ENCODE results near the gene CEP104. TPM values are rescaled to one million over a fixed set of nuclear protein-coding genes. Genes with fewer than 3 reads are reported as not detected.
A peak's percentile ranks its signal among the peaks of the same experiment; 100 is the strongest.
"Not testable (repeated sequence)": the region's sequence is repeated elsewhere in the genome, so short reads cannot be mapped to it uniquely, and the experiment has no call there.

The CEP104 gene
- total RNA-seq, 1 donor from 2014 or later: 23.1 TPM

DNA sequence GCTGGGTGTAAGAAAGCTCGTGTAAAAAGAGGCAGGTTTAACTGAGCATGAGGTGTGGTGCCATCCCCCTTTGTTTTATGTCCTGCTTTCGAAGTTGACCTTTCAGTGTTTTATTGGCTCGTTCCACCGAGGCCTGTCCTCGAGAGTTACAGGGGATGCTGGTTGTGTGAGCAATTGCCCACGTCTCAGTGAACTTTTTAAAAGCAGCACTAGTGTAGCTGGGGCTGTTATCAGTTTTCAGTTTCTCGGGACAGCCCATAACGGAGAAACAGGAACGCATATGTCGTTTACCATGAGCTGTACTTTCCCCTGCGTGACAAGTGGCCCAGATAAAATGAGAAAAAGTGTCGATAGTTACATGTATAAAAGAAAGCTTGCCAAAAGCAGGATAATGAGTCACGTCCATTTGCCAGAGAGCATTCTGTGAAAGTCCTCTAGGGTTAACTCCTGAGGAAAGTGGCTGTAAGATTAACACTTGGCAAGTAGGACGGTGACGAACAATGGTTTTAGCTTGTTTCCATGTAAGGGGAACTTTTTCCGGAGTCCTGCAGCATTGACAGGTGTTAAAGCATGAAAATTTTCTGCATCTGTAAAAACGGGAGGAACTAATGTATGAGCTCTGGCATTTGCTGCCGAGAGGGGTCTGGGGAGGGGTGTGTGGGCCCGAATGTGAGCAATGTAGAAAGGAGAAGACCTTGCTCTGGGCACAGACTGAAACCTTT is 52.9 kb downstream of the CEP104 start:
- peak; percentile 35 for DNase-seq (ENCODE audit: low read depth)

DNA sequence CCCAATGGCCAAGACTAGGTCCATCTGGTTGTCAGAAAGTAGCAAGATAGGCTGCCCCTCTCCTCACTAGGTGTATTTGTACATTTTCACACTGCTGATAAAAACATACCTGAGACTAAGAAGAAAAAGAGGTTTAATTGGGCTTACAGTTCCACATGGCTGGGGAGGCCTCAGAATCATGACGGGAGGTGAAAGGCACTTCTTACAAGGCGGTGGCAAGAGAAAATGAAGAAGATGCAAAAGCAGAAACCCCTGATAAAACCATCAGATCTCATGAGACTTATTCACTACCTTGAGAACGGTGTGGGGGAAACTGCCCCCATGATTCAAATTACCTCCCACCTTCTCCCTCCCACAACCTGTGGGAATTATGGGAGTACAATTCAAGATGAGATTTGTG is 56.2 kb downstream of the CEP104 start:
- DNase-seq (ENCODE audit: low read depth): not testable (repeated sequence)

DNA sequence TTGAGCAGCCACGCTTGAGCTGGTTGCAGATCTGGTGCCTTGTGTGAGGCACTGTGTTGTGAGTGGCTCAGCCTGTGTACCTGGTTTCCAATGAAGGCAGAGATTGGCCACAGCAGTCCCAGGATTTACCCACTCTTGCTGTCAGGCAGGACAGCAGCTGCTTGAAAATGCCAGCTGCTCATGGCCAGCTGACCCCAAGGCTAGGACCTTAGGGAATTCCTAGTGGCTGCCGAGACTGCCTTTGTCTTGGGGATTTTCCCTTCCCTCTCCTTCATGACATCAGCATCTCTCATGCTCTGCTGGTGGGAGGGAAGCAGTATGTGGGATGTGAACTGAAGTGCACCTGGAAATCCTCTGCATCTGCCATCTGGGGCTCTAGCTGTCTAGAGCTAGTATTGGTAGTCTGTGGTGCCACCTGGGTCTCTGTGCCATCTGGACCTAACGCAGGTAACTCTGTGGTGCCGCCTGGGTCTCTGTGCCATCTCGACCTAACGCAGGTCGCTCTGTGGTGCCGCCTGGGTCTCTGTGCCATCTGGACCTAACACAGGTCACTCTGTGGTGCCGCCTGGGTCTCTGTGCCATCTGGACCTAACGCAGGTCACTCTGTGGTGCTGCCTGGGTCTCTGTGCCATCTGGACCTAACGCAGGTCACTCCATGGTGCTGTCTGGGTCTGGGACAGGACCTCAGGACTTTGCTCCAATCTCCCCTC is 56.9 kb downstream of the CEP104 start:
- DNase-seq (ENCODE audit: low read depth): peak; percentile 96

DNA sequence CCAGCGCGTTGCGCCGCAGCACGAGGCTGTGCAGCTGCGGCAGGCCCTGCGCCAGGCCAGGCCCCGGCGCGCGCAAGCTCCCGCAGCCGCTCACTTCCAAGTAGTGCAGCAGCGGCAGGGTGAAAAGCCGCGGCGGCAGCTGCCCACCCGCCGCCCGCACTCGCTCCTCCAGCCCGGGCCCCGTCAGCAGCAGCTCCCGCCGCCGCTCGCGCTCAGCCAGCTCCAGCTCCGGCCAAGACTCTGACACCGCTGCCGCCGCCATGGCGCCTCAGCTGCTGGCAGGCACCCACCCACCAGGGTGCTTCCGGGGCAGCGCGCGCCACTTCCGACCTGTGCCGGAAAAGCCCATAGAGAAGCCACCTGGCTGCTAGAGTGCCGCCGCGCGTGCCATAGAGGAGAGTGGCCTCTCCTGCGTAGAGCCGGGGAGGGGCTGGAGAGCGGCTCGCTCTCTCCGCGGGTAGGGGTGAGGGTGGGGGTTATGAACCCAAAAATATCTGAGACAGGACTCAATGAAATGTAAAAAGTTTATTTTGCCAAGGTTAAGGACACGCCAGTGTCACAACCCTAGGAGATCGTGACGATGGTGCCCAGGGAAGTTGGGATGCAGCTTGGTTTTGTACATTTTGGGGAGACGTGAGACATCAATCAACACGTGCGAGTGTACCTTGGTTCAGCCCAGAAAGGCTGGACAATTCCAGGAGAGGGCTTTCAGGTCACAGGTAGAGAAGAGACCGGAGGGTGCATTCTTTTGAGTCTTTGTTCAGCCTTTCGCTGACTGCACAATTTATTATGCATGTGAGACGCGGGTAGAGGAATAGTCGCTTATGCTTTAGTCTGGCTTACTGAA is 60.6 kb downstream of the CEP104 start, which contains the start of gene LRRC47:
LRRC47 (minus strand) TSS at position 284 of the 847 bp plus-strand sequence; CDS start at position 262, 22 bp downstream.
- DNase-seq (ENCODE audit: low read depth): peak; percentile 94

DNA sequence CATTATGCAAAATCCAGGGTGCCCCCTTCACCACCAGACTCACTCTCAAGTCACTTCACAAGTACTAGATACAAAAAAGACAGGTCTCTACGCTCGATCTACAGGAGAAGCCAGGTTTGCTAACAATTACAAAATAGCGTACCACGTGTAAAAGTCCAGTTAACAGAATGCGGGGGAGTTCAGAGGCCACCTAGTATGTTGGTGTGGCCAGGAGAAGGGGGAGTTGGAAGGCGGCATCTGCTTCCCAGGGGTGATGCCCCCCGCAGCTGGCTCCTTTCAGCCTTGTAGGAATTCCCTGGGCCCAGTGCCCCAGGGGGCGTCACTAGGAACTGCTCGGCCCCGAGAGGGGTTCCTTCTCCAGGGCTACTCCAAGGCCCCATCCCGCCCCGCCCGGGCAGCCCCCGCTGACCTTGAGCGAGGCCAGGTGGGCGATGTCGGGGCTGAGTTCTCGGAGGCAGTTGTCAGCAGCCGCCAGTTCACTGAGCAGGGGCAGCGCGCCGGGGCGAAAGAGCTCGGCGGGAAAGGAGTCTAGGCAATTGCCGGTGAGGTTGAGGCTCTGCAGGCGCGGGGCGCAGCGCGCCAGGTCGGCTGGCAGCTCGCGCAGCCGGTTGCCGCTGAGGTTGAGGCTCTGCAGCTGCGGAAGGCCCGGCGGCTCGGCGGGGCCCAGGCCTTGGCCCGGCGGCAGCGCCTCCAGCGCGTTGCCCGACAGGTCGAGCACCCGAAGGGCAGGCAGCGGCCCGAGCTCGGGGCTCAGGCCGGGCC is 61.4 kb downstream of the CEP104 start:
- DNase-seq (ENCODE audit: low read depth): no peak

DNA sequence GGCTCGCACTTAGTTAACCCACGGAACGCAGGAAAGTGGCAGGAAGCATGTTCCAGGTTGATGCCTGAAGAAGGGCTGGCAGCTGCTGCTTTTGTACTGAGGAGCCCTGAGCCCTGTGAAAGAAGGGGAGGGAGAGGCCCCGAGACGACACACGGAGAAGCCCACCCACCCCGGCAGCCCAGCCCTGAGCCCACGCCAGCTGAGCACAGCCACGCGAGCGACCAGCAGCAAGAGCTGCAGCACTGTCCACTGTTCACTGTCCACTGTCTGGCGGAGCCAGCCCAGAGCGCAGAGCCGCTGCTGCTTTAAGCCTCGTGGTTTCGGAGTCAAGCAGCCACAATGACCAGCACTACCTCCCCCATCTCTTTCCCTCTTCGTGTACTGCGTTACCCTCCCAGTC is 66.1 kb downstream of the CEP104 start:
- no peak for DNase-seq (ENCODE audit: low read depth)

DNA sequence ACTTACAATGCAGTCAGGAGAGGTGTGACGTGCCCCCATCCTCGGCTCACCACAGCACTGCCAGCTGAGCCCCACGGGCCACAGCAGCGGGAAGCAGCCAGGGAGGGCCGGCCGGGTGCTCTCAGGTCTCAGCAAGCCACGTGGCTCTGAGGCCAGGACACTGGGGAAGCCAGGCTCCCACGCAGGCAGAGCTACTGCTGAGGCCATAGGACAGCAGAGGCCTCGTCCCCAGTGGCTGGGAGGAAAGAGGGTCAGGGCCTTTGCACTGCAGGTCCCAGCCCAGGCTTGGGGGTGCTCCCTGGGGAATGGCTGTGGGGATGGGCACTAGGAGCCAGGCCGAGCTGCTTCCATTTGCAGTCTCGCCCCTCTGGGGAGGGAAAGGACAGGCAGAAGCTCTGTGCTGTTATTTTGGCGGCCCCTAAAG is 66.5 kb downstream of the CEP104 start:
- no peak for DNase-seq (ENCODE audit: low read depth)

DNA sequence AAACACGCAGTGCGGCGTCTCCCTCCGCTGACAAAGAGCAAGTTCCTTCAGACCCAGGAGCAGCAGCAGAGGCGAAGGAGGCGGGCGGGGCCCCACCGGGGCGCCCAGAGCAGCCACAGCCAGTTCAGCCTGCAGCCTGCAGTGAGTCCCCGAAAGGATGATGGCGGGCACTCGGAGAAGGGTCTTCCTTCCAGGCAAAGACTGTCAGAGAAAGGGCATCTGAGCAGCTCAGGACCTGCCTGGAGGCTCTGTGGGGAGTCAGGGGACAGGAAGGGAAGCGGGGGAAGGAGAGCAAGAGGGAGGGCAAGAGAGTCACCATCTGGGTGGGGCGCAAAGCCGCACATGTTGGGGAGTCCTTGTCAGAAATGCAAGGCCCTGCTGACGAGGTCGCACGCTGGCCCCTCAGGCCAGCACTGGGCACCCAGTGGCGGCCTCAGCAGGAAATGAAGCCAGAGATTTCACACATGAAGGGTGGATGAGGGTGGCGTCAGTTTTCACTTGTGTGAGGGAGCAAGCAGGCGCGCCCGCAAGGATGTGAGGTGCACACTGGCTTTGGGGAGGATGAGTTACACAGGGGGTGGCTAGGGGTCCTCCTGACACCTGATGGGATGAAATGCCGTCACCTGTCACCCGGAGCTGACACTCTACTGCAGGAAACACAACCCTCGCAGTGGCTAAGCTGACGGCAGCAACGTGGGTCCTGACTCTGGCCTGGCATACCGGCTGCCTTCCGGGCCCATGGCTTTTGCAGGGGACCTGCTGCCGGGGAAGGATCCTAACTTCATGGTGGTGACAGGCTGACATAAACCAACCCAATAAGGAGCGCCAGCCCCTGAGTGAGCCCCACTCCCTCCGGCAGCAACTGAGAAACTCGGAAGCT is 67.3 kb downstream of the CEP104 start:
- DNase-seq (ENCODE audit: low read depth): no peak

DNA sequence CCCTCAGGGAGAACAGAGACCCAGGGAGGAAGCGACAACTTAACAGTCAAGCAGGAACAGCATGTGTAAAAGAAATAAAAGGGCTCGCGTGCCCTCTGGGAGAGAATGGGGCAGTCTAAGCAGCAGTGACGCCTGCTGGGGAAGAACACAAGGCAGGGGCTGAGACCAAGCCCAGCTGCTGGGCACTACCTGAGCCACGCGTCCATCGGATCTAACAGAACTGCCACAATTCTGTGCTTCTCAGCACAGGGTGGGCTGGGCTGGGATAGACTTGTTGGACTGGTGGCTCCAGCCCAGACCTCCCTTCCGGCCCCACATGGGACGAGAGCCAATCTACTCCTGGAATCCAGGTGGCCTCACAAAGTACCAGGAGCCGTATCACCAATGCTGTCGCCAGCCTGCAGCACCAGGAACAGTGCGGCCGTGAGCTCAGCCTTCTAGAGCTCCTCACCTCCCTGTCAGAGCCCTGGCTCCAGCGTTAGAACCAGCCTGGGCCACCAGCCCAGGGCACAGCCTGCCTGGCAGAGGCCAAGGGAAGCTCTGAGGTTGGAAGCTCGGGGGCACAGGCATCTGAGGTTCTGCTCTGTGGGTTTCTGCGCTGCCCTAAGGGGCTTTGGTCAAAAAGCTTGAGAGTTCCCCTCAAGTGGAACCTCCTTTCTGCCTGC is 68.1 kb downstream of the CEP104 start:
- no peak for DNase-seq (ENCODE audit: low read depth)

DNA sequence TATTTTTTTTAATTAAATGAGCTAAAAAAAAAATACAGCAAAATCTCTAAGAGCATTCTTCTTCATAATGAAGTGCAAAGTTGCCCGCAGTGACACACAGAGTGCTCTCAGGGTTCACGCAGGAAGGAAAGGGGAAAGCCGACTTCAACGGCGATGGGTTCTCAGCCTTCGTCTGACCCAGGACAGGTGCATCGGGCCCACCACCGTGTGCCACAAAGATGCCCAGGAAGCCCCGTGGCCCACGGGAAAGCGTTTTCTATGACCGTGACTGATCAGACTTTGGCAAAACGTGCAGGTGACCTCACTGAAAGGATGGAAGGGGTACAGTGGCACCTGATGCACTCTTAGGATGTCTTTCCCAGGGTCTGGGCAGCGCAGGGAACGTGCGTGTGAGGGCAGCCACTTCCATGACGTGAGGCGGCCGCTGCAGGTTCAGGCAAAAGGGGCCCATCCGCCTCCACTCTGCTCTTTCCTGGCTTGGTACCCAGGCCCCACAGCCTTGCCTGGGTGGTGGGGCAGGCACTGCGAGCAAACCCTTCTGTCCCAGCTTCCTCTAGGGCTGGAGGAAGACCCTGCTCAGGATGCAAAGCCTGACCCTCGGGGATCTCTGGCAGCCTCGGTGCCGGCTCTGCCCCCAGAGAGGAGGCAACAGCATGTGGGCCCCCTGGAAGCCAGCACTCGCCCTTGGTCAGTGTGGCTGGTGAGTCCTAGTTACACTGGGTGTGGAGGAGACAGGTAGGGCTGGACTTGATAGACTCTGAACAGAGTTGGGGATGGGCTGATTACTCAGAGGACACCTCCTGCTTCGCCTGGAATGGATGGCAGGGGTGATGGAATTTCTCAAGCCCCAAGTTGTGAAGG is 69.0 kb downstream of the CEP104 start:
- no peak for DNase-seq (ENCODE audit: low read depth)

DNA sequence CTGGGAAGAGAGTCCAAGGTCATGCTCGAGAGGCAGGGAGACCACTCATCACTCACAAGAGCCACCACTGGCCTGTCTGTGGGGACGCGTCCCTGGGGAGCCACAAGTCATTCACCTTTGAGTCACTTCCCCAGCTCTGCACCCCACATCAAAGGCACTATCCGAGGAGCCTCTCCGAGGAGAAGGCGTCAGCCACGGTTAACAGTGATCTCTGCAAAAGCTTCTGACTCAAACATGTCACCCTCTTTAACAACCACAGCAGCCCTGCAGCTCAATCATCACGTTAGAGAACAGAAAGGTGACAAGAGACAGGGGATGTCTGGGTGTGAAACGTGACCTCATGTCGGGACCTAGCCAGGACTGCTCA is 69.7 kb downstream of the CEP104 start:
- DNase-seq (ENCODE audit: low read depth): no peak

DNA sequence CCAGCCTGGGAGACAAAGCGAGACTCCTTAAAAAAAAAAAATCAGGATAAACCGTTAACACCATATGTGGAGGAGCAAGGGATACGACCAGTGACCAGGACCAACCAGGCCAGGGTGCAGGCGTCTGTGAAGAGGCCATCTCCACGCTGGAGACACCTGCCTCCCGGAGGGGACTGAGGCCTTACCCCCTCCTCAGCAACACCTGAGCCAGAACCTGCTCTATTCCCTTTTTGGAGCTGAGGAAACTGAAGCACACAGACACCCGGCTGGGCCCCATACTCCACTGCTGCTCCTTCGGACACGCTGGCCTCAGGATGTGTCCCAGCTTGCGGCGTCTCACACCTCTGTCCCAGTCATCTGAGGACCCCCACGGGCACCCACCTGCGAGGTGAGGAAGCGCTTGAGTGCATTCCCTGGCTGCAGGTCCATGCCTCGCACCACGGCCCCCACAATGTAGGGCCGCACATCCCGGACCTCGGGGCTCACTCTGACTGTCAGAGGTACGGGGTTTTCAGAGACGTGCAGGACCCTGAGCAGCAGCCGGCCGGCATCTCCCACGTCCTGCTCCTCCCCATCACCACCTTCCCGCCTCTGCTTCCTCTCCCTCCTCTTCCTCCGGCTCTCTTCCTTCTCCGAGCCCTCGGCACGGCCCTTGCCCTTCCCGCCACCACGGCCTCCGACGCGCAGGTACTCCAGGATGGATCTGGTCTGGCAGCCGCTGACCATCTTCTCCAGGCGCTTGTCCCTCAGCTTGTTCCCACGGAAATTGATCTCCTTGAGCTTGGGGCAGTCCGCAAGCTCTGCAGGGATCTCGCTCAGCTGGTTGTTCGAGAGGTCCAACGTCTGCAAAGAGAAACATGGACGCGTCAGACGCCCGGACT is 70.3 kb downstream of the CEP104 start:
- DNase-seq (ENCODE audit: low read depth): no peak

DNA sequence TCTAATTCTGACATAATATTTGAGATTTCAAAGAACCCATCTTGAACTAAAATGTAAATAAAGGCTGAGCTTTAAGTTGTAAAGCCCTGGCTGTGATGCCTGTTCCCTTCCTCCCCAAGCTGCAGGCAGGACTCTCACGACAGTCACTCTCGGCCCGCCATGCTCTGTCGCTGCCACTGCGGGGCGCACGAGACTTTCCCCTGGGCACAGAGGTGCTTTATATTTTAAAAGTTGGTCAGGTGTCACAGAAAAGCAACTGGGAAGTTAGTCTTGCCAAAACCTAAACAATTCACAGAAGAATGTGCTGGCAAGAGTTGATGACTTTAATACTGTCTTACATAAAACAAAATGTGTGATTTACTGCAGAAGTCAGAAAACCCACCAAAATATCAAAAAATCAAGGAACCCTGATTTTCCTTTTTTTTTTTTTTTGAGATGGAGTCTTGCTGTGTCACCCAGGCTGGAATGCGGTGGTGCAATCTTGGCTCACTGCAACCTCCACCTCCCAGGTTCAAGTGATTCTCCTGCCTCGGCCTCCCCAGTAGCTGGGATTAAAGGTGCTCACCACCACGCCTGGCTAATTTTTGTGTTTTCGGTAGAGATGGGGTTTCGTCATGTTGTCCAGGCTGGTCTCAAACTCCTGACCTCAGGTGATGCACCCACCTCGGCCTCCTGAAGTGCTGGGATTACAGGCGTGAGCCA is 71.4 kb downstream of the CEP104 start:
- DNase-seq (ENCODE audit: low read depth): no peak

DNA sequence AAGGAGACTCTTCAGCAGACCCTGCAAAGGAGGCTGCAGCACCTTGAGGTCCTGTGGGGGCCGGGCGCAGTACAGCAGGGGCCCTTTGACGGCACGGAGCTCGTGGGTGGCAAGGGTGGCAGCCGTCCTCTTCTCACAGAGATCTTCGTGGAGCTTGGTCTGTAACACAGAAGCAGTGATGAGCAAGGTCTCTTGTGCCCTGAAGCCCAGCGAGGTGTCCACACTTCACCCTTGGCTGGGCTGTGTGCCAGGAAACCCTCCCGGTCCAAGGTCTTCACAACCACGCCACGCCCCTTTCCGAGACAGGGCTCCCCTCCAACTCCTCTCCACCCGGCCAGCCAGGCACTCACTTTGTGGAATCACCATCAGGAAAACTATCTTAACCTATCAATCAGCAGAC is 72.0 kb downstream of the CEP104 start:
- DNase-seq (ENCODE audit: low read depth): no peak

DNA sequence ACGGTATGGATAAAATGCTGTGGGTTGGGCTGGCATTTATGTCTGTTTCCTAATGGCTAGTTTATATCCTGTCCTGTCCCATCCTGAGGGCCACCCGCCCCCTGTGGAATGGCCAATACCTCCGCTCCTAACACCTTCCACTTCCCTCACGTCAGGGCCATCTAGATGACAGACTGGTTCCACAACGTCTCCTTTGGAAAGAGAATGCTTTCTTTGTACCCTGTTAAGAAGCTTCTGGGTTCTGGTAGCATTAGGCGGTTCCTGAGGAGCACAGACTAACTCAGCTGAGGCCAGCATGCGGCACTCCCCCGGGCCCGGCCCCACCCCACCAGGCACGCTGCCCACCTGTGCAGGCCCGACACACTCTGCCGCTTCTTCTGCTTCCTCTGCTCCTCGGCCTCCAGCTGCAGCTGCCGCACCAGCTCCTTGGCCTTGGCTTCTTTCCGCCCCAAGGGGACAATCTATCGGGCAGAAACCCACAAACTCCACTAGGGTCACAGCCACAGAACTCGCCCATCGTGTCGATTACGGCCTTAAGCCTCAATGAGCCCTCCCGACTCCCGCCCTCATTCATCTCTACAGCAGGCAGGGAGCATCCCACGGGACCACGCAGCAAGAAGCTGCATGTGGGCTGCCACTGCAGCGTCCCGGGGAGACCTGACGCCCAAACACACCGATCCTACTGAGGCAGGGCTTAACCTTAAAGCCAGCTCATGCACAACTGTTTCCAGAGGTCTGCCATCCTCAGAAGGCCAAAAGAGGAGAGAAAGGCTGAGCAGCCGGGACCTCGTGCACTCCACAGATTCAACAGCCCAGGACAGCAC is 73.1 kb downstream of the CEP104 start:
- no peak for DNase-seq (ENCODE audit: low read depth)

DNA sequence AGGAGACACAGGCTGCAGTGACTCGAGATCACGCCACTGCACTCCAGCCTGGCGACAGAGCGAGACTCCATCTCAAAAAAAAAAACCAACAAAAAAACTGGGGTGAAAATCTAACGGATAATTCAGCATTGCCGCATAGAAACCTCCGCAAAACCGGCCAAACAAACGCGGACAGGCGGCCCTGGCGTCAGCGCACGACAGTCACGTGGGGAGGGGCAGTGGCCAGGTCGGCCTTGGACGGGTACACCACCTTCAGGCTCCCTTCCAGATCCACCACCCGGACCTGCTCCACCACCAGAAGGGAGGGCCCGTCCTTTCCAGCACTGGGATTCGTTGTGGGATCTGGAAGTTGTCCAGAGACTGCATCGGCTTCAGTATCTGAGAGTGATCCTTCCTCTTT is 76.1 kb downstream of the CEP104 start:
- DNase-seq (ENCODE audit: low read depth): no peak
